Fibroblast of skin of abdomen (primary cell): ENCODE data around the gene DAAM1.

Experiments
- DNase-seq: peaks from one replicate; pipeline ENCODE4 v3.0.0-alpha.2; 2013

Gene DAAM1

DNA sequence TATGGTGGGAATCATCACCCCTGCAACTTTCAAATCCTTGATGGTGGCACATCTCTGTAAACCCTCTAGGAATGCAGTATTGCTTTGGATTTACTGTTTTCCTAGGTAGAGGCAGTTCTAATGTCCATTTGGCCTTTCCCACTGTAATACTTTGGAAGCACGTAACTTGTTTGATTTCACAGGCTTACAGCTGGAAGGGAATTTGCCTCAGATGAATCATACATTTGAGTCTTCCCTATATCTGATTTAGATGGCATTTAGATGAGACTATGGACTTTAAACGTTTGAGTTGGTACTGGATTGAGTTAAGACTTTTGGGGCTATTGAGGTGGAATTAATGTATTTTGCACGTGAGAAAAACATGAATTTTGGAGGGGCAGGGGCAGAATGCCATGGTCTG lies 35.9 kb downstream of the DAAM1 start:
- no peak for DNase-seq

DNA sequence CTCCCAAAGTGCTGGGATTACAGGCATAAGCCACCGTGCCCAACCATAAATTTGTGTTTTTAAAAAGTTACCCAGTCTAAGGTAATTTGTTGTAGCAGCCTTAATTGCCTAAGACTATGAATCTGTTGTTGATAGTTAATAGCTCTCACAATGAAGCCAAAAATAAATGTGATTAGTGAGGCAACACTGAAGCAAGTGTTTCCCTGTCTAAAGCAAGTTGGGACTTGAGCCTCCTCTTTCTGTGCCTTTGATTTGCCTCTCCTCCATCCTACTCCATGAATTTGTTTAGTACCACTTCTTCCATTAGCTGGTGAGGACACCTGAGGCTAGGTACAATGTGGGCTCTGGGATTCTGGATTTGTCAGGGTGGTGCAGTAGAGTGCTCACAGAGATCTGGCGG lies 36.8 kb downstream of the DAAM1 start:
- DNase-seq: no peak

DNA sequence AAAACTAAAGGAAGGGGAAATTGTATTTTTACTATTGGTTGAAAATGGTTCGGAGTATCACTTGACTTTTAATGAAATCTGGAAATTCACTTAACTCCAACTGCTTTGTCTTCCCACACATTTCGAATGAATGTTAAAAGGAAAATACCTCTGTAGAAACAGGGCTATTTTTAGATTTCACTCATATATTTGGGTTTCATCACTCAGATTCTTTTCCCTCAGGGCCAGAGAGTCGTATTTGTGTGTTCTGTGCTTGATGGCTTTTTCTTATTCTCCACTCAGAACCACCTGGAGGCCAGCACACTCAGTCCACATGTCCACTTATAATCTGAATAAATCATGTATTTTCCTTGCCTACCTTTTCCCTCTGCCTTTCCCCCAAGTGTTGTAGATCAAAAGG lies 40.0 kb downstream of the DAAM1 start:
- DNase-seq: peak; percentile 43

GRCh38 chr14:59229653-59230406 lies 41.4 kb downstream of the DAAM1 start:
- DNase-seq: no peak

GRCh38 chr14:59236195-59236594 lies 47.7 kb downstream of the DAAM1 start:
- DNase-seq: no peak

DNA sequence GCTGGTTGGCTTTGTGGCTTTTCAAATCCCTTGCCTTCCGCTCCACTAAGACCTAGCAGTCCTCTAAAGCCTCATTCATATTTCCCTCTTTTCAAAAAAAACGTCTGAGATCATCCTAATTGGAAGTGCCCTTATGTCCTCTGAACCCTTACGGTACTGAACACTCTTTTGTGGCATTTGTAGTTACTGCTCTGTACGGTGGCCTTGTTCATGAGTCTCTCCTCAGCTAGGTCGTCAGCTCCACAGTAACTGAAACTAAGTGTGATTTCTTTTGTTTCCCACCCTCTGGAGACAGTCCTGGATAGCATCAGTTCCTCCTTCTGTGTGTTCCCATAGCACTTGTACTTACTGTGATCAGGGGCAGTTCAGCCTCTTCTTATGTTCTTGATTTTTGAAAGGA lies 49.7 kb downstream of the DAAM1 start:
- DNase-seq: no peak

GRCh38 chr14:59239022-59239421 lies 50.6 kb downstream of the DAAM1 start:
- DNase-seq: no peak

DNA sequence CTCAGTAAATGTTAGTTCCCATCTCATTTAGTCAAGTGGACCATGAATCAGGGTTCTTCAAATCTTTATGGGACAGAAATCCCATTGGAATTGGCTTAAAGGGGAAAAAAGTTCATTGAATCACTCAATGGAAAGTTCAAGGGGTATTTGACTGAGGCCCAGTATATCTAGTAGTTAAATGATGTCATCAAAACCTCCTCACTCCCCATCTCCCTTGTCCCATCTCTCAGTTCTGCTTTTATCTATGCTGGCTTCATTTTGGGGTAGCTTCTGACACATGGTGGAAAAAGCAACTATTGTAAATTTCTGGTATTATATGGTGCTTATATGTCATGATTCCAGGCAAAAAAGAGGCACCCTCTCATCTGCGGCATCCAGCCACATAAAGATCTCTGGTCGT lies 51.9 kb downstream of the DAAM1 start:
- no peak for DNase-seq

DNA sequence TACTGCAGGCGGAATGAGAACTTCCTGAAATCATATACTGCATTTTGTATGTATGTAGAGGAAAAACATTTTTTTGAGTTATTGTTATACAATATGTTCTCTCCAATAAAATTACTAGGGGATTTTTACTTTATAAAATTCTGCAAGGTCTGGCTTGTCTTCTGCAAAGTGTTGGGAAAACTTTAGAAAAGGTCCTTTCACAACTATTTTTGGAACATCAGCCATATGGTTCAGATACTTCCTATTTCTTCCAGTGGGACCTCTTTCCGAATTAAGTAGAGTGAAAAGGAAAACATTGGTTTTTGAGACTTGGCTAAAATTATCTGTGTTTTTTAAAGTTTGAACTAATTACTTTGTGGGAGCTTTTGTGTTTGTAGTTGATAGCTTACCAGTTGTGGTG lies 52.7 kb downstream of the DAAM1 start:
- DNase-seq: no peak

- DNase-seq: no peak
Measured at GRCh38 chr14:59243174-59243573, 54.7 kb downstream of the DAAM1 start.

DNA sequence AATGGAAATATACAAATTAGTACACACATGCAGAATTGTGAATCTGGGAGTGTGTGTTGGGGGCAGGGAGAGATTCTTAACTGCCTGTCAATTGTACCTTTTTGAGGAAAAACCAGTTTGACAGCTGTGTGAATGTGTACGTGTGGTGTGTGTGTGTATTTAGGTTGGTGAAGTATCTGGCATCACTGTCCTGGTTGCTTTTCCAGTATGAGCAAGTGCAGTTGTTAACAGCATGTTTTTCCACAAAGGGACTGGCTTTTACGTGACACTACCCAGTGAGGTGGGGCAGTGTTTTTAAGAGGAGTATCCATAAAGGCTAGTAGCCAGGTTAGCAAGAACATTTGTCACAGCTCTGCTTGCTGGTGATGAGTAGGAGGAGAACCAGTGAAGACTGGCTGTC lies 56.1 kb downstream of the DAAM1 start:
- DNase-seq: no peak

GRCh38 chr14:59245809-59246295 lies 57.4 kb downstream of the DAAM1 start:
- DNase-seq: no peak

DNA sequence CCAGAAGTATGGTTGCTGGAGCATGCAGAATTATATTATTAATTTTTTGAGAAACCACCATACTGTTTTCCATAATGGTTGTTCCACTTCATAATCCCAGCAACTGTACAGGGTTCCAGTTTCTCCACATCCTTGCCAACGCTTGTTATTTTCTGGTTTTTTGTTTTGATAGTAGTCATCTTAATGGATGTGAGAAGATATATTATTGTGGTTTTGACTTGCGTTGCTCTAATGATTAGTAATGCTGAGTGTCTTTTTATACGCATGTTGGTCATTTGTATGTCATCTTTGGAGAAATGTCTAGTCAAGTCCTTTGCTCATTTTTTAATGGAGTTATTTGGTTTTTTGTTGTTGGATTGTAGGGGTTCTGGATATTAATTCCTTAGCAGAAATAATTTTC lies 58.1 kb downstream of the DAAM1 start:
- no peak for DNase-seq

DNA sequence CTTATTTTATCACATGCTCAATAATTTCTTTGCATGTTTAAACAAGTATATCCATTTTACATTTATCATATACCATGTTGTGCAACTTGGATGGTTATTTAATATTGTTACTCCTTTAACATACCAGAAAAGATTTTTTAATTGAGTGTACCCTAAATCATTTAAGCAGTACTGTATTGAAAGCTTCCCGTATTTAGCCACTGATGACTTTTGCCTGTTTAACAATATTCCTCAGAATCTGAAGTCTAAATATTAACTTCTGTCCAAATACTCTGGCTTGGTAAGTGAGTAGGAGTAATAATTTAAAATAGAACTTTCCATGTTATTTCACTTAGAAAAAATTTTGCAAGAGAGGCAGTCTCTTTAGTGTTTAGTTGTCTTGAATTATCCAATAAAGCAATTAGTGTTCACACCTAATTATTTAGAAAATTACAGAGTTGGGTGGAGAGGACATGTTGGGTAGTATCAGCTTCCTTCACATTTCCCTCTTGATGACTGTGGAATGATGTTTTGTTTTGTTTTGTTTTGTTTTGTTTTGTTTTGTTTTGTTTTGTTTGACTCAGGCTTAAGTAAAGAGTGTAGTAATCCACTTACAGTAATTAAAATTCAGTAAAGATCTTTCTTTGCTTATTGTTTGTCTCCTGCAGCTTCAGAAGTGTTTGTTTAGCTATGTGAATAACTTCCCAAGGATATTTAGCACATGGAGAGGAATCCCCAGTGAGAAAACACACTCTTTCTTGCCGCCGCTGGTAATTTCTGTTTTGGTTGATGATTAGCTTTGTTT lies 59.5 kb downstream of the DAAM1 start:
- no peak for DNase-seq

DNA sequence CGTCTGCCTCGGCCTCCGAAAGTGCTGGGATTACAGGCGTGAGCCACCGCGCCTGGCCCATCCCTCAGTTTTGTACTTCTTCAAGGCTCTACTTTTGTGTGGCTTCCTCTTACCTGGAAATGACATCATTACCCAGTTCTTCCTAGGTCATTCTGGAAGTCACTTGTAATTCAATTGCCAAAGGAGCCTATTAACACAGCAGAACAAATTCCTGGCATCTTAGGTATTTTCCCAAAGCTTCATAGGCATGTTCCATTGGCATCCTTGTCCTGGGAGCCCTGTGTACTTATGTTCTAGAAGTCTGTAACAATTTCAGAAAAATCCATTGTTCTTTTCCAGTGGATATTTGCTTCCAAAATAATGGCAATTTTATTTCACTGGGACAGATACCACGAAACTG lies 60.6 kb downstream of the DAAM1 start:
- DNase-seq: no peak

- DNase-seq: peak; percentile 85
Measured at GRCh38 chr14:59251811-59252771, 63.6 kb downstream of the DAAM1 start.

- DNase-seq: peak; percentile 71
Measured at GRCh38 chr14:59252772-59253500, 64.5 kb downstream of the DAAM1 start.

GRCh38 chr14:59253527-59253926 lies 65.1 kb downstream of the DAAM1 start:
- no peak for DNase-seq

GRCh38 chr14:59254146-59254910 lies 65.9 kb downstream of the DAAM1 start:
- DNase-seq: peak; percentile 94

DNA sequence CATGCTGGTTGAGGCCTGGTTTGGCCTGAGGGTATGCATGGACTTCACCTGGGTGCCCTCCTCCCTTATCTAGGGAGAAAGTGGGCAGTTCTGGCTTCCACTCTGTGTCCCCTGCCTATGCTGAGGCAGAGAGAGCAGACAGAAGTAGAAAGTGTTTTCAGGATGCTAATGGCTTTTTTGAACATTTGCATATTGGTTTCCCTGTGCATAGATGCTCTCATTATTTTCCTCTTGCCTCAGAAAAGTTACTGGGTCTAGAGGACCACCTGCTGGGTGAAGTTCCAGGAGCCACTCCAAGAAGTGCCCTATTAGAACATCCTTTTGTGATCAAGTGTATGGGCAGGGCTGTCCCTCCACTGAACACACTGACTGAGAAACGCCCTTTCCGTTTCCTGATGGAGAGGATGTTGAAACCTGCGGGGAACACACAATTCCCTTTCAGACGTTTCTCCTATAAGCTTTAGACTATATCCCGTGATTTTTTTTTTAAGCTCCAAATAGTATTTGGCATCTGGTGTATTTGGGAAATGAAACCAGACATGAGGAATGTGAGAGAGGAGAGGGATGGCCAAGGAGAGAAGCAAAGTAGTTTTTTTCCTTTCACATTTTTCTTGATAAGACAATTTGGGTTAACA lies 66.6 kb downstream of the DAAM1 start:
- DNase-seq: peak; percentile 80

- no peak for DNase-seq
Measured at GRCh38 chr14:59256331-59256730, 67.9 kb downstream of the DAAM1 start.
